ENCODE results near the gene CWF19L2.

DNA sequence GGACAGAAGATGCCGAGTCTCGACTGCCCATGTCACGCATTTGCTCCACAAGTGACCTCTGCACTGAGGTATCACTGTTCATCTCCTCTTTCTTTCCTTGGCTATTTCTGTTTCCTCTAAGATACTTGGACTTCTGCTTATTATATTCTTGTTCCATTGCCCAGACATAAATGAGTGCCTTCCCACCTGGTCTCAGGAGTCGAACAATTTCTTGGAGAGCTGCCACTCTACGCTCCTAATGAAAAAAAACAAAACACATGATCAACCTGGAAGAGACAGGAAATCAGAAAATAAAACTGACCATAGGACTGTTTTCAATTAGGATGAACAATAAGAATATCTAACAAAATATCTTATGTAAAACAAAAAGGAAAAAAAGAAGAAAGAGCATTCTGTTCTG is 47.4 kb upstream of the CWF19L2 start:
- TF ChIP-seq, protein P1, sequence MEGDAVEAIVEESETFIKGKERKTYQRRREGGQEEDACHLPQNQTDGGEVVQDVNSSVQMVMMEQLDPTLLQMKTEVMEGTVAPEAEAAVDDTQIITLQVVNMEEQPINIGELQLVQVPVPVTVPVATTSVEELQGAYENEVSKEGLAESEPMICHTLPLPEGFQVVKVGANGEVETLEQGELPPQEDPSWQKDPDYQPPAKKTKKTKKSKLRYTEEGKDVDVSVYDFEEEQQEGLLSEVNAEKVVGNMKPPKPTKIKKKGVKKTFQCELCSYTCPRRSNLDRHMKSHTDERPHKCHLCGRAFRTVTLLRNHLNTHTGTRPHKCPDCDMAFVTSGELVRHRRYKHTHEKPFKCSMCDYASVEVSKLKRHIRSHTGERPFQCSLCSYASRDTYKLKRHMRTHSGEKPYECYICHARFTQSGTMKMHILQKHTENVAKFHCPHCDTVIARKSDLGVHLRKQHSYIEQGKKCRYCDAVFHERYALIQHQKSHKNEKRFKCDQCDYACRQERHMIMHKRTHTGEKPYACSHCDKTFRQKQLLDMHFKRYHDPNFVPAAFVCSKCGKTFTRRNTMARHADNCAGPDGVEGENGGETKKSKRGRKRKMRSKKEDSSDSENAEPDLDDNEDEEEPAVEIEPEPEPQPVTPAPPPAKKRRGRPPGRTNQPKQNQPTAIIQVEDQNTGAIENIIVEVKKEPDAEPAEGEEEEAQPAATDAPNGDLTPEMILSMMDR (conservative IDR thresholded peaks at IDR 0.05; ENCODE audit: low read length) = no peak
- no peak for TF ChIP-seq EZH2phosphoT487 (IDR thresholded peaks at IDR 0.05; ENCODE audit: borderline replicate concordance)
